OCI-LY7 (cell line): ENCODE data around the gene RPL13.

Experiments
- CTCF ChIP-seq: fragments of 200-600 bp; sonication (generic); conservative IDR thresholded peaks from 2 replicates; pipeline ENCODE4 v1.5.1; 2014; ENCODE audit warnings: mild to moderate bottlenecking, antibody characterized with exemption, low read length, moderate library complexity, mixed read lengths
- EZH2phosphoT487 ChIP-seq: fragments of 200-600 bp; sonication (generic); IDR thresholded peaks from 2 replicates; pipeline ENCODE4 v1.6.1; 2018; ENCODE audit warnings: low read depth, borderline replicate concordance, mild to moderate bottlenecking, mixed run types, antibody characterized with exemption, low read length, moderate library complexity, mixed read lengths

GRCh38 chr16:89607937-89608740 is 47.7 kb downstream of the RPL13 start:
- TF ChIP-seq CTCF (no peak), EZH2phosphoT487 (no peak)
